Ammon's horn (tissue), 1 donor: ENCODE results near the gene CFAP43.

Experiments used
- DNase-seq: peaks from one replicate; pipeline ENCODE4 v3.0.0-alpha.2; 2016; ENCODE audit warnings: low spot score

Gene CFAP43

GRCh38 chr10:104098358-104098925, 133.7 kb downstream of the CFAP43 start:
- DNase-seq, result no peak

DNA sequence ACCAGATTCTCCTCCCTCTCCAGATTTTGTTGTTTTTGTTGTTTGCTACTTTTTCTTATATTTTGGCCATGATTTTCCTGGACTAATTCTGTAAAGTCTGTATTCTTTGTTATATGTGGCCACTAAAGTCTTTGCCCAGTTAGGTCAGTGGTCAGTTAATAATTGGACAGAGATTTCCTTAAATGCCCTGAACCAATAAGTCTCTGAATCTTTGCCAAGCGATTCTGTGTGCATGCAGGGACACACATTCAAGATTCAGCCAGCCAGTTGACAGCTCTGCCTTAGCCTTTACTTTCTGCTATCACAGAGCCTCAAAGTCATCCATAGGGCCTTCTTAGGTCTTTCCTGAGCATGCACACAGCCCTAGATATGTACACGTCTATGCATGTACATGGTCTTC, 135.5 kb downstream of the CFAP43 start:
- no peak for DNase-seq

DNA sequence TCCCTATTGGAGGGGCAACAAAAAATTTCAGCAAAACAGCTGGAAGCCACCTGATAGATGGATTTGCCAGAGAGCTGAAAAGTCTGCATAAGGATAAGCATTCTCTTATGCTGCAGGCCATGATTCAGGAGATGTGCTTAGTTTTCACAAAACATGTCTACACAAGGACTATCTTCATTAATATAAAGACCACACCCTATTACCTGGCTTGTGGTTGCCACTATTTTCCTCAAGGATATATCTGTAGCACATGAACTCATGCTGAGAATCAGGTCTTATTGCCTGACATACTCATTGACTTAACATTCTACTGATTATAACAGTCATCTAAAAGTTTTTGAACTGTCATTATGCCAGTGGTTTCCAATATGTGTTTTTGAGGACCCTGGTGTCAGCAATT, 139.4 kb downstream of the CFAP43 start:
- DNase-seq, result no peak

DNA sequence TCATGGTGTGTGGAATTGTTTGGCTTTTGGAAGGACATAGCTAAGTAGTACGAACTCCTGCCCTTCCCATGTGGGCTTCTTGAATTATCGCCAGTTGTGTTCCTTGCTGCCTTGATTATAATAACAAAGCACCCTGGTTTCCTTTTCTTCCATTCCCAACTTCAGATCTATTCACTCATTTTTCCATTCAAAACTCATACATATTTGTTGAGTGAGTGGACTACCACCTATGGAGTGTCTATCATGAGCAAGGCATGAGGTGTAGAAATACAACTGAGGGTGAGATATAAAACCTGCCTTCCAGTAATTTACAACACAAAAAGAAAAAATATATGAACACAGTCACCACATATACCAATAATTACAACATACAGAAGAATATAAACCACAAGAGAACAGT, 141.6 kb downstream of the CFAP43 start:
- no peak for DNase-seq

- no peak for DNase-seq
Observed at GRCh38 chr10:104089621-104090020, 142.5 kb downstream of the CFAP43 start.

DNA sequence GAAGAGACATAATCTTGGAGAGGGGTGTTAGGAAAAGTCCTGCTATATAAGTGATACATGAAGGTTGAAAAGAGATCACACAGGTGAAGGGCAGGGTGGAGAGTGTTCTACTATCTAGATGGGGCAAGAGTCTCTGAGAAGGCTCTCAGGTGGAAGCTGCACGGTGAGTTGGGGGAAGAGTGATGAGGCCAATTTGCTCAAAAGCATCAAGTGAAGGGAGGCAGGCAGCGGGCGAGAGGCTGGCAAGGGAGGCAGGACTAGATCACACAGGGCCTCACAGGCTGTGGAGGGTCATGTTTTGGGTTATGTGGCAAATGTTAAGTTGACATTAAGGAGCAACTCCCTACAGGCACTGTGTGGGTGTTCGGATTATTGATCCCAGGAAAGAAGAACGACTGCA, 143.9 kb downstream of the CFAP43 start:
- no peak for DNase-seq

GRCh38 chr10:104085801-104086400, 146.3 kb downstream of the CFAP43 start, which contains the start of gene COL17A1:
Gene COL17A1, minus strand, starts transcription at chr10:104085880. Its CDS starts 5,207 bp downstream, at chr10:104080673.
- no peak for DNase-seq

GRCh38 chr10:104084482-104085142, 147.6 kb downstream of the CFAP43 start:
- no peak for DNase-seq

- DNase-seq, result no peak
Observed at GRCh38 chr10:104081998-104082397, 150.2 kb downstream of the CFAP43 start.

GRCh38 chr10:104080762-104081161, 151.4 kb downstream of the CFAP43 start:
- DNase-seq, result peak; percentile 23
